Measurements from ENCODE around the gene PSMD11. TPM values are rescaled to one million over a fixed set of nuclear protein-coding genes. Genes with fewer than 3 reads are reported as not detected.
A peak's percentile ranks its signal among the peaks of the same experiment; 100 is the strongest.

PSMD11 gene
- total RNA-seq, 1 donor from 2014 or later, result 129 TPM

GRCh38 chr17:32503251-32504165 is 59.2 kb downstream of the PSMD11 start:
- Mint-ChIP-seq H3K9me3 (ENCODE audit: unreplicated experiment) (no peaks in the 10 kb centered on the region), H3K4me1 (ENCODE audit: low read depth, unreplicated experiment) (peaks cover 30% of the 10 kb centered on the region), H3K27ac (ENCODE audit: unreplicated experiment) (no peak overlapping the region), H3K36me3 (ENCODE audit: low read depth, unreplicated experiment) (no peaks in the 10 kb centered on the region), H3K4me3 (ENCODE audit: unreplicated experiment) (peak overlapping the region; percentile 20), H3K27me3 (ENCODE audit: low read depth, unreplicated experiment) (no peaks in the 10 kb centered on the region)
- H4K20me1 ChIP-seq (ENCODE audit: insufficient read depth, low read length), result no peaks in the 10 kb centered on the region
- no peaks in the 10 kb centered on the region for H3K79me2 ChIP-seq (ENCODE audit: insufficient read depth, low read length)
- peaks cover 20% of the 10 kb centered on the region for H3K4me1 ChIP-seq (ENCODE audit: insufficient read depth, low read length)
- no peak overlapping the region for H3K27ac ChIP-seq (ENCODE audit: low read depth, low read length)
- H3K4me3 ChIP-seq (ENCODE audit: insufficient read depth, low read depth, low read length), result no peak overlapping the region
- no peaks in the 10 kb centered on the region for H3K27me3 ChIP-seq (ENCODE audit: insufficient read depth, low read length)
- no peak overlapping the region for H2AFZ ChIP-seq (ENCODE audit: low read depth, low read length)
- no peak for FAIRE-seq
- no peak for DNase-seq (ENCODE audit: low read depth)
- H3K4me2 ChIP-seq (ENCODE audit: low read length), result peak overlapping the region; percentile 63
- no peaks in the 10 kb centered on the region for H3K36me3 ChIP-seq (ENCODE audit: insufficient read depth, low read length)
- no peak overlapping the region for H3K9ac ChIP-seq (ENCODE audit: low read length)
- TF ChIP-seq CTCF (IDR thresholded peaks at IDR 0.05; ENCODE audit: insufficient read depth, low read depth, low read length) (no peak), EZH2 (IDR thresholded peaks at IDR 0.05; ENCODE audit: insufficient read depth, low read length) (no peak)
- no peaks in the 10 kb centered on the region for H3K9me3 ChIP-seq (ENCODE audit: insufficient read depth, low read depth, low read length)

- no peak overlapping the region for H3K9ac ChIP-seq (ENCODE audit: low read length)
- Mint-ChIP-seq H3K9me3 (ENCODE audit: unreplicated experiment) (no peaks in the 10 kb centered on the region), H3K27ac (ENCODE audit: unreplicated experiment) (peak overlapping the region; percentile 81), H3K4me1 (ENCODE audit: low read depth, unreplicated experiment) (peaks cover 29% of the 10 kb centered on the region), H3K27me3 (ENCODE audit: low read depth, unreplicated experiment) (no peaks in the 10 kb centered on the region), H3K36me3 (ENCODE audit: low read depth, unreplicated experiment) (no peaks in the 10 kb centered on the region), H3K4me3 (ENCODE audit: unreplicated experiment) (peak overlapping the region; percentile 37)
- peak overlapping the region; percentile 63 for H3K4me2 ChIP-seq (ENCODE audit: low read length)
- no peaks in the 10 kb centered on the region for H3K79me2 ChIP-seq (ENCODE audit: insufficient read depth, low read length)
- peak; percentile 31 for DNase-seq (ENCODE audit: low read depth)
- H4K20me1 ChIP-seq (ENCODE audit: insufficient read depth, low read length), result no peaks in the 10 kb centered on the region
- TF ChIP-seq EZH2 (IDR thresholded peaks at IDR 0.05; ENCODE audit: insufficient read depth, low read length), result no peak
- TF ChIP-seq CTCF (IDR thresholded peaks at IDR 0.05; ENCODE audit: insufficient read depth, low read depth, low read length), result no peak
- H3K36me3 ChIP-seq (ENCODE audit: insufficient read depth, low read length), result no peaks in the 10 kb centered on the region
- H2AFZ ChIP-seq (ENCODE audit: low read depth, low read length), result peak overlapping the region; percentile 55
- no peak overlapping the region for H3K27ac ChIP-seq (ENCODE audit: low read depth, low read length)
- no peaks in the 10 kb centered on the region for H3K9me3 ChIP-seq (ENCODE audit: insufficient read depth, low read depth, low read length)
- no peaks in the 10 kb centered on the region for H3K27me3 ChIP-seq (ENCODE audit: insufficient read depth, low read length)
- no peak overlapping the region for H3K4me3 ChIP-seq (ENCODE audit: insufficient read depth, low read depth, low read length)
- peak; percentile 73 for FAIRE-seq
- H3K4me1 ChIP-seq (ENCODE audit: insufficient read depth, low read length), result peaks cover 20% of the 10 kb centered on the region
Measured at GRCh38 chr17:32504166-32504990, 60.1 kb downstream of the PSMD11 start.
